Measurements from ENCODE around the gene COL28A1.
"Not testable (repeated sequence)": the region's sequence is repeated elsewhere in the genome, so short reads cannot be mapped to it uniquely, and the experiment has no call there.

COL28A1 gene

GRCh38 chr7:7417851-7418250 is 117.8 kb downstream of the COL28A1 start:
- DNase-seq (ENCODE audit: insufficient read length, low spot score) (no peak), FAIRE-seq (no peak)
- TF ChIP-seq SPI1 (IDR thresholded peaks at IDR 0.05; ENCODE audit: low read depth, low read length) (no peak), TAF1 (IDR thresholded peaks at IDR 0.05; ENCODE audit: low read depth, low read length) (no peak), PAX5 (IDR thresholded peaks at IDR 0.05; ENCODE audit: insufficient read depth, low read length, severe bottlenecking) (no peak), POU2F2 (IDR thresholded peaks at IDR 0.05; ENCODE audit: low read depth, low read length) (no peak), POLR2A (IDR thresholded peaks at IDR 0.05; ENCODE audit: low read depth, low read length) (no peak), POLR2AphosphoS5 (IDR thresholded peaks at IDR 0.05; ENCODE audit: low read depth, low read length) (no peak)

DNA sequence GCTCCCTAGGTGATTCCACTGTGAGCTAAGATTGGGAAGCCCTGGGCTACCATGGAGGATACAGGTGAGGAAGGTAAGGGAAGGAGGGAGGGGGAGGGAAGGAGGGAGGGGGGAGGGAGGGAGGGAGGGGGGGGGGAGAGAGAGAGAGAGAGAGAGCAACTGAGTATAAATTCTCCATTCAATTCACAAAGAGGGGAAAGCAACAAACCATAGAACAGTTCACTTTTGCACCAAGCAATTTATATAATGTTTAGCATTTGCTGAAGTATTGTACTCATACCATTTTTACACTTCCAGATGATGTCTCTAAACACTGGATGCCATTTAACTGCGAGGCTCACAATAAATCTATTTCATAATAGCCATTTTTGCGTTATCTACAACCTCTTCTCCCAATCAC is 118.3 kb downstream of the COL28A1 start:
- FAIRE-seq, result no peak
- no peak for DNase-seq (ENCODE audit: insufficient read length, low spot score)
- TF ChIP-seq PAX5 (IDR thresholded peaks at IDR 0.05; ENCODE audit: insufficient read depth, low read length, severe bottlenecking) (no peak), POU2F2 (IDR thresholded peaks at IDR 0.05; ENCODE audit: low read depth, low read length) (no peak), SPI1 (IDR thresholded peaks at IDR 0.05; ENCODE audit: low read depth, low read length) (no peak), POLR2AphosphoS5 (IDR thresholded peaks at IDR 0.05; ENCODE audit: low read depth, low read length) (no peak), TAF1 (IDR thresholded peaks at IDR 0.05; ENCODE audit: low read depth, low read length) (no peak), POLR2A (IDR thresholded peaks at IDR 0.05; ENCODE audit: low read depth, low read length) (no peak)

DNA sequence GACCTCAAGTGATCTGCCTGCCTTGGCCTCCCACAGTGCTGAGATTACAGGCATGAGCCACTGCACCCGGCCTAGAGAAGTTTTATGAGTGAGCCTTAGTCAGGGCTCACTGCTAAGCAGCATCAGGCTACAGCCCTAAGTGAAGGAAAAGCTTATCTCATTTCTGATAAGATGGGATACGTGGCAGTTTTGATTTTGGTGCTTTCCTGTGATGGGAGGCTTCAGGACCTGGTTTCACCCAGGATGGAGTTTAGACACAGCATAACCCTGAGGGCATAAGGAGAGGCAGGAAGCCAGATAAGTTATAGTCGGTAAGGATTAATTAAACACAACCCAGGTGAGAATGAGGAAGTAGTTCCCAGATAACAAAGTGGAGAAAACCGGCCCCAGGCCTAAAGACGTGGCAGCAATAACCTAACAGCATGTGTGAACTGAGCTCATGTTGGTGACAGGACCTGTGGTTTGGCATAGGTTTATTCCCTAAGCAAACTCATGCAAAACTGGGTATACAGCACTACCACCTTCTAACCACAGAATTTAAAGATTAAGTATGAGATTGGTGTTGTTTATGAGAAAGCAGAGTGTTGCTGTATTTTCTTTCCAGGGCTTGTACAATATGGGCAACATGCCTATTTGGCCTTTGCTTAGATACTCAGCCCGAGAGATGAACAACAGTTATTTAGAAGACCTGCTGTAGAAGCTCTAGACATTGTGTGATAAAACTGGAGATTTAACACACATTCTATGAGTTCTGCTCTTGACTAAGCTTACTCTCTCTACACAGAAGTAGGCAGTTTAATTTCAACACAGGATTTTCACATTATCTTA is 119.4 kb downstream of the COL28A1 start:
- DNase-seq (ENCODE audit: insufficient read length, low spot score), result no peak
- TF ChIP-seq POLR2A (IDR thresholded peaks at IDR 0.05; ENCODE audit: low read depth, low read length) (no peak), SPI1 (IDR thresholded peaks at IDR 0.05; ENCODE audit: low read depth, low read length) (no peak), TAF1 (IDR thresholded peaks at IDR 0.05; ENCODE audit: low read depth, low read length) (no peak)
- FAIRE-seq, result no peak

DNA sequence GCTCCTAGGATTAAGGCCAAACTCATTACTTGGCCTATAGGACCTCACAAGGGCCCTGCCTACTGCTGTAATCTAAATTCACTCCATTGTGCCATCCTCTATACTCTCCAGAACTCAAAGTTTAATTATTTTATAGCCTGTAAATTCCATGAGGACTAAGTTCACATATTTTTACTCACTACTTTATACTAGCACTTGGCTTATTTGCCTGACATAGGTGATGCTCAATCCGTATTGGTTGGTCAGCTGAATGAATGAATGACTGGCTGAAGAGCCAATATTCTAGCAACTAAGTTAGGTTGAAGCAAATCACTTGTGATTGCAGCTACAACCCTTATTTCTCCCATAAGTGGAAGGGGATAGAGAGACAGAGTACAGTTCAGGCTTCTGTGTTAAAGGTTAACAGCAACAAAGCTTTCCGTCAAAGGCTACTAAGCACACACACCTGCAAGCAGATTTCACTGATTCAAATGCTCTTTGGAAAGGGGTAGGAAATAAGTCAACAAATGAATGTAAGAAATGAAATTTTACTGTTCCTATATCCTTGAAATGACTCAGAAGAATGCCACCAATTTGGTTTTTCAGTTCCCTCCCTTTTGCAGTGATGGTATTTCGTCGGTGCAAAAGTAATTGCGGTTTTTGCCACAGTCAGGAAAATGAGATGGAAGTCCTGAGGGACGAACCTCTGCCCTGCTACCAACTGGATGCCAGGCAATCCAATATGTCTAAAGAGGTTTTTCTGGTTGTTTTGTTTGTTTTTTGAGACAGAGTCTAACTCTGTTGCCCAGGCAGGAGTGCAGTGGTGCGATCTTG is 120.7 kb downstream of the COL28A1 start:
- TF ChIP-seq POLR2AphosphoS5 (IDR thresholded peaks at IDR 0.05; ENCODE audit: low read depth, low read length) (no peak), POLR2A (IDR thresholded peaks at IDR 0.05; ENCODE audit: low read depth, low read length) (no peak), POU2F2 (IDR thresholded peaks at IDR 0.05; ENCODE audit: low read depth, low read length) (no peak), SPI1 (IDR thresholded peaks at IDR 0.05; ENCODE audit: low read depth, low read length) (no peak), TAF1 (IDR thresholded peaks at IDR 0.05; ENCODE audit: low read depth, low read length) (no peak), PAX5 (IDR thresholded peaks at IDR 0.05; ENCODE audit: insufficient read depth, low read length, severe bottlenecking) (no peak)
- DNase-seq (ENCODE audit: insufficient read length, low spot score) (no peak), FAIRE-seq (no peak)

DNA sequence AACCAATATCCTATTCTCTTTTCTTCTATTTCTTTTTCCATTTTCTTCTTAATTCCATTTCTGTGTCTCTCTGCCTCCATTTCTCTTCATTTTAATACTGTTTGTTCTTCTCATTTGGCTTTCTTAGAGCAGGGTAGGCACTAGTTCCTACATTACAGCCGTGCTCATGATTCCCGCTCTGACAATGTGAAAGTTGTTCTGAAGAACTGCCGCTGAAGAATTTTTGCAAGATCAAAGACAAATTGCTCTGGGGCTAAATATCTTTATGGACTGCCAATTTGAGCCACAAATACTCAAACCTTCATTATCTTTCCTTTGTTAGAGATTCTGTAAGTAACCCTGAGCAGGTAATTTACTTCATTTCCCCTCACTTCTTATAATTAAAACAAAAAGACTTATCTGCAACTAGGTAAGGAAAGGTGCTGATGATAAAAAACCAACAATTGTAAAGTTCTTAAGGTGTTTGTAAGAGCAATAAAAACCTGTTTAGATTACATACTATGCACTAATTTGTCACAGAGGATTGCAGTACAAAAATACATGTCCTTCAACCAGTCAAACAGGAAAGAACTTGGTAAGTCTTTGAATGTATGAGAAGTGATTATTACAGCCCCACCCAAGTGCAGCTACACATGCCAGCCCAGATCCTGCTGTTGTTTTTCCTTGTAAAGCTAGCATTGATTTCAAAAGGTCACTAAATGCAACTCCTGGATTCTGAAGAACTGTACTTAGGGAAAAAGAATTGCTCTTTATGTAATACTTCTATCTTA is 127.5 kb downstream of the COL28A1 start:
- no peak for TF ChIP-seq SPI1 (IDR thresholded peaks at IDR 0.05; ENCODE audit: low read depth, low read length)
- TF ChIP-seq POLR2A (IDR thresholded peaks at IDR 0.05; ENCODE audit: low read depth, low read length), result no peak
- no peak for TF ChIP-seq TAF1 (IDR thresholded peaks at IDR 0.05; ENCODE audit: low read depth, low read length)
- no peak for TF ChIP-seq POLR2AphosphoS5 (IDR thresholded peaks at IDR 0.05; ENCODE audit: low read depth, low read length)
- no peak for TF ChIP-seq PAX5 (IDR thresholded peaks at IDR 0.05; ENCODE audit: insufficient read depth, low read length, severe bottlenecking)
- TF ChIP-seq POU2F2 (IDR thresholded peaks at IDR 0.05; ENCODE audit: low read depth, low read length), result no peak
- FAIRE-seq (no peak), DNase-seq (ENCODE audit: insufficient read length, low spot score) (no peak)

DNA sequence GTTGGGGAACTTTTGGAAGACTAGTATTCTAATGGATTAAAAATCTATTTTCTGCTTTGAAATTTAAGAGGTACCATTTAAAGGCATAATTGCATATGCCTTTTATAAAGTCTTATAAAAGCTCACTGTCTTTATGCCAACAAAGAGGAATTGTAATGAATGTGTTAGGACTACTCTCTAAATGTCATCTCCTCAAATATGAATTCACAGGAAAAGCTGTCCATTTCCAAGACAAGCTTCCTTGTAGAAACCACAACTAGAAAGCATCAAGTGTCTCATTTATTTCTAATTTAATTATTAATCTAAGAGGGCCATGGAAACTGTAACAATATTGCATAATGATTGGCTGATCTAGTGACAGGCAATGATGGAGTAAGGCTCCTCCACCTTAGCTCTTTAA is 130.2 kb downstream of the COL28A1 start:
- DNase-seq (ENCODE audit: insufficient read length, low spot score) (no peak), FAIRE-seq (no peak)
- no peak for TF ChIP-seq PAX5 (IDR thresholded peaks at IDR 0.05; ENCODE audit: insufficient read depth, low read length, severe bottlenecking)
- no peak for TF ChIP-seq SPI1 (IDR thresholded peaks at IDR 0.05; ENCODE audit: low read depth, low read length)
- no peak for TF ChIP-seq POLR2A (IDR thresholded peaks at IDR 0.05; ENCODE audit: low read depth, low read length)
- no peak for TF ChIP-seq POLR2AphosphoS5 (IDR thresholded peaks at IDR 0.05; ENCODE audit: low read depth, low read length)
- no peak for TF ChIP-seq TAF1 (IDR thresholded peaks at IDR 0.05; ENCODE audit: low read depth, low read length)
- TF ChIP-seq POU2F2 (IDR thresholded peaks at IDR 0.05; ENCODE audit: low read depth, low read length), result no peak

DNA sequence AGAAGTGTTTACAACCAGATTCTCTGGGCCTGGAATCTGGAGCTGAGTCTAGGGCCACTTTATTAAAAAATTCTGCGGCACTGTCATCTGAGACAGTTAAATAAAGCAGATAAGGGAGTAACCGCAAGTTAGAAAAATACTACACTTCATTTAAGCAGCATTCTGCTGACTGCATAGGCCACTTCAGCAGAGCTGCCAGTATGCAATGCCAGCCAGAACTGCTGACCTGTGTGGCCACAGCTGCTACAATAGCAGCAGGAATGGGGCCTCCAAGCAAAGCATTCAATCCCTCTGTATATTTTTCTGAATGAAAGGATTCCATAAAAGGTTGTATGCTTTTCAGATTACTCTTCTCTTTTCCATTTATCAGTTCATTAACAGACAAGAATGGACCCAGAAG is 136.0 kb downstream of the COL28A1 start:
- DNase-seq (ENCODE audit: insufficient read length, low spot score) (no peak), FAIRE-seq (no peak)
- TF ChIP-seq SPI1 (IDR thresholded peaks at IDR 0.05; ENCODE audit: low read depth, low read length), result no peak
- TF ChIP-seq POU2F2 (IDR thresholded peaks at IDR 0.05; ENCODE audit: low read depth, low read length), result no peak
- no peak for TF ChIP-seq PAX5 (IDR thresholded peaks at IDR 0.05; ENCODE audit: insufficient read depth, low read length, severe bottlenecking)
- no peak for TF ChIP-seq POLR2A (IDR thresholded peaks at IDR 0.05; ENCODE audit: low read depth, low read length)
- no peak for TF ChIP-seq POLR2AphosphoS5 (IDR thresholded peaks at IDR 0.05; ENCODE audit: low read depth, low read length)

GRCh38 chr7:7395785-7396184 is 139.9 kb downstream of the COL28A1 start:
- FAIRE-seq, result no peak
- no peak for DNase-seq (ENCODE audit: insufficient read length, low spot score)
- TF ChIP-seq SPI1 (IDR thresholded peaks at IDR 0.05; ENCODE audit: low read depth, low read length) (no peak), POLR2A (IDR thresholded peaks at IDR 0.05; ENCODE audit: low read depth, low read length) (no peak), POLR2AphosphoS5 (IDR thresholded peaks at IDR 0.05; ENCODE audit: low read depth, low read length) (no peak), PAX5 (IDR thresholded peaks at IDR 0.05; ENCODE audit: insufficient read depth, low read length, severe bottlenecking) (no peak), TAF1 (IDR thresholded peaks at IDR 0.05; ENCODE audit: low read depth, low read length) (no peak), POU2F2 (IDR thresholded peaks at IDR 0.05; ENCODE audit: low read depth, low read length) (no peak)

GRCh38 chr7:7388164-7388563 is 147.5 kb downstream of the COL28A1 start:
- FAIRE-seq; DNase-seq (ENCODE audit: insufficient read length, low spot score): not testable (repeated sequence)

All from GM12891 (cell line).